Sciatic nerve (tissue), 2 donors: ENCODE measurements around the gene PTPRZ1. TPM values are rescaled to one million over a fixed set of nuclear protein-coding genes. Genes with fewer than 3 reads are reported as not detected.
A peak's percentile ranks its signal among the peaks of the same experiment; 100 is the strongest.

ENCODE experiments used
- ATAC-seq: fragments of 200-7000 bp; cut with Tn5 transposase; one replicate; pipeline ENCODE4 v1.9.1; 2020; ENCODE audit warnings: mild to moderate bottlenecking, moderate library complexity
- DNase-seq: peaks from one replicate; pipeline ENCODE4 v3.0.0-alpha.2; 2020; ENCODE audit warnings: low spot score
- intact Hi-C: fragments of 100-400 bp; cut with DNase I; formaldehyde crosslinking; loops from one replicate; pipeline ENCODE4 v1.14.2; 2022
- total RNA-seq: library from RNA; stranded (reverse); fragmentation: NEBNext Ultra II Directional; extraction: Animal tissue kit (Norgen Biotek cat#: 25700); gene quantifications from one replicate; pipeline ENCODE4 v1.2.1, GENCODE V29; 2021
- donor health status: DM: no; HTN: no; CAD: no.
- donor health status: DM: no; HTN: no; CAD: no.

The PTPRZ1 gene
- total RNA-seq = 8.8 TPM

DNA sequence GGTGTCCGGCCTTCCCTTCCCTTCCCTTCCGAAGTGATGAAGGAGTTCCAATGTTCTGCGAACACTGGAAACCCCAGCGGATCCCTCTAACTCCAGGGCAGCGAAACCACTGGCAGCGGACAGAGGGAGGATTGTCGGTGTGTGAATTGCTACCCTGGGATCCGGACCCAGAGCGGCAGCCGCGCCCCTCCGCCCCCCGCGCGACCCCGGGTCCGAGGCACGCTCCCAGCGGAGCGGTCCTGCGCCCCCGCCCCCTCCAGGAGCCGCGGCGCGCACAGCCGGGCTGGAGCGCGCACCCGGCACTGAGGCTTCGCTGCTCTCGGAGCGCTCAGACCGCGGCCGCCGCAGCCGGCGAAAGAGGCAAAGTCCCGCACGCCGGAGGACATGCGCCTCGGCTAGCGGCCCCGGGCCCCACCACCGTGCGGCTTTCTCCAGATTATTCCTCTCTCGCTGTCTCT, at the start of gene PTPRZ1:
PTPRZ1 (plus strand) TSS at position 331 of the 458 bp plus-strand sequence. CDS start 339 bp downstream, outside the sequence.
- peak; percentile 55 for DNase-seq
- peak; percentile 55 for ATAC-seq
- intact Hi-C loops = no loop called here

DNA sequence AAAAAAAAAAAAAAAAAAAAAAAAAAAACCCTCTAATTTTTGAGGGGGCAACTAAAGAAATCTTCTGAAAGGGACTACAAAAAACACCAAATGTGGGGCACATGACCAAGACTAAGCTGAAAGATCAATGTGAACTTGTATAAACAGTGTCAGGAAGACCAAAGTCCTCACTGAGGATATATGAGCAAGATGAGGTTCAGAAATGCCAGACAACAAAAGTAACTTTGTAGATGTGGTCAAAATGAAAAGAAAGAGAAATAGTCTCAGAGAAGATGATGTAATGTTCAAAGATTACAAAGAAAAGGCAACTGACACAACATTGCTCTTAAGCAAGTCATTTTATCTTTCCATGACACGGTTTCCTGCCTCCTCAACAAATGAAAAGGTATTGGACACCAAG, 48.7 kb upstream of the PTPRZ1 start:
- DNase-seq = no peak
- ATAC-seq = no peak
- intact Hi-C loops = no loop called here

DNA sequence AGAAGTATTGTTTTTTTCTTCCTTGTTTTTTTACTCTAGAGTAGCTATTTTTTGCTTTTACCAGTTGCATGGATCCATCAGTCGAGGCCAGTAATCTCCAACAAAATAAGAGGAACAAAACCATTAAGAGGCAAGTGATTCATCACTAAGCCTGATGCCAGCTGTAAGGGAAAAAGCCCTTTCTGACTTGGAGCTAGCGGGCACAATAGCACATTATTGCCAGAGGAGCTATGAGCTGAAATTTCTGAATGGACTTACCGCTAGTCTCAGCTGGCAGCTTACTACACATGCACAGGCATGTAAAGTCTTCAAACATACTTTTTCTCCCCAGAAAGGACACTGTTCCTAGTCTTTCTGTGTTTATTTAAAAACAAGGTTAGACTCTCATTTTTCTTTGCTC, 41.6 kb upstream of the PTPRZ1 start:
- no peak for DNase-seq
- intact Hi-C loops = no loop called here
- ATAC-seq = no peak

DNA sequence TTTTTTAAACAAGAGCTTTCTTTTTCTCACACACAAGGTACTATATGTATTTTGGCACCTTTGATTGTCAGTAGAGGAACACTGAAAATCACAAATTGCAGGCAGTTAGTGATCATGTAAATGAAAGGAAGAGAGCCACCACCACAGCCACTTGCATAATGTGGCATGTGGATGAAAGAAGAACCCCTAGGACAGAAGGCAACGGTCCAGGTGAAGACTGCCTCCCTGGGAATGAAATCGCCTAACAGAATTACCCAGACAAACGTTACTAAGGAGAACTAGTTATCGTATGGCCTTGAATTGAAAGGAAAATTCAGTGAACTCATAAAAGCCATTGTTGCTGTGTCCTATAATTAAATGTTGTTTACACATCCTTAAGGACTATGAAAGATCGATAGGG, 41.2 kb upstream of the PTPRZ1 start:
- ATAC-seq (no peak), DNase-seq (no peak)
- intact Hi-C loops = no loop called here

DNA sequence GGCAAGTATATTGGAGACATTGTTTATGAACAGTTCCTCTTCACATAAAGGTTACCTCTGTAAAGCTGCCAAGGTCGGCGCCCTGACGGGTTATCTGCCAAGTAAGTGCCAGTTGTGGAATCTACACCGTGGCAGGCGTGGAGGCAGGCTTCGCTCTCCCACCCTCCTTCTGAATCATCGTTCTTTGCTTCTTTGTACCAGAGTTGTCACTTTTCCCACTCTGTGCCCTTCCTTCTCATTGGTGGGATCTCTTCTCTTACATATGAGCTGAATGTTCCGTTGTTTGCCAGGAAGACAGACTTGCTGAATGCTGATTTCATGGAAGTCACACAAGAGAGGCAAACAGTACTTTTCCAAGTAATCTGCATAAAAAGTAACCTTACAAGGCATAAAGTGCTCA, 40.6 kb upstream of the PTPRZ1 start:
- intact Hi-C loops = no loop called here
- DNase-seq = no peak
- no peak for ATAC-seq

DNA sequence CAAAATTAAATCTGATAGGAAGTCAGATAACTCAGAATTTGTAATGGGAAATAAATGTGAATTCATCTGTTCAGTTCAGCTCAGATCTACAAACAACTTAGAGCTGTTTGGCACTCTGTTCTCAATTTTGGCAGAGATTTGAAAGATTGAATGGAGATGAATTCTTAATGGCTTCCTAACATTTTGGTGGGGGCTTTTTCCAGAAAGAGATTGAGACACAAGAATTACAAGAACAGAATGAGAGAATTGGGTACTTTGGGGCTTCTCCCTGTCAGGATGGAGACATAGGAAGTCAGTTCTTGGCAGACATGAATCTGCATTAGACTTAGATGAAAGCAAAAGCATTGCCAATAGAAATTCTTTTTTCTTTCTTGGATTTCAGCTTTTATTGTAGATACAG, 39.0 kb upstream of the PTPRZ1 start:
- ATAC-seq (no peak), DNase-seq (no peak)
- intact Hi-C loops = no loop called here

DNA sequence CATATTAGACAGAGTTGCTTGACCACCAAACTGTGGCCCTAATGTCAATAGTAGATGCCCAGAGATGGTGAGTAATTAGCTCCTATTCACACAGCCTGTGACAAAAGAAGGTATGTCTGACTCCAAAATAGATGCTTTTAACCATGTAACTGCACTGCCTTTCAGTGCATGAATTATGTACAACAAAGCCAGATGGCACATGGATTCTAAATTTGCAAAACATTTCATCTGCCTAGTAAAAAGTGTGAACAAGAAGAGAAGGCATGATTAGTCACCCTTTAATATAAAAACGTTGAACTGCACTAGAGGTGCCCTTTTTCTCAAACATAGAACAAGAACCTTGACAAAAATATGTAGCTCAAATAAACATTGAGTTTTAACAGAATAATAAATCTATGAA, 35.5 kb upstream of the PTPRZ1 start:
- intact Hi-C loops = no loop called here
- no peak for ATAC-seq

DNA sequence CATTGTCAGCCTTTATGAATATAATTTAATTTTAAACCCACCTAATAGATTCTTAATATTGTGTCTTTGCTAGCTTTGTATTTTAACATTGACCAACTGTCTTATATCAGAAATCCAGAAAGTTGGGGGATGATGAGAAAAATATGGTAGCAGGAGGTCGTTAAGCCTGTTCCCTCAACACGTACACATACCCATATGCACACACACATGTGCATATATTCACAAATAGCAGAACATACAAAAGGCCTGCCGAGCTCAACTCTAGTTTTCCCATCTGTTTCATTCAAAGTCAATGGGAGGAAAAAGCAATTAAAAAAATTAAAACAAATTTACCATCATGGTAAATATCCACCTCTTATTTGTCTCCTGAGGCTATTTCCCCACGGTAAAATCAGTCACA, 25.9 kb upstream of the PTPRZ1 start:
- ATAC-seq = no peak
- DNase-seq = no peak
- intact Hi-C loops = no loop called here

More for the DNA sequence above, 35.5 kb upstream of the PTPRZ1 start:
- no peak for DNase-seq

DNA sequence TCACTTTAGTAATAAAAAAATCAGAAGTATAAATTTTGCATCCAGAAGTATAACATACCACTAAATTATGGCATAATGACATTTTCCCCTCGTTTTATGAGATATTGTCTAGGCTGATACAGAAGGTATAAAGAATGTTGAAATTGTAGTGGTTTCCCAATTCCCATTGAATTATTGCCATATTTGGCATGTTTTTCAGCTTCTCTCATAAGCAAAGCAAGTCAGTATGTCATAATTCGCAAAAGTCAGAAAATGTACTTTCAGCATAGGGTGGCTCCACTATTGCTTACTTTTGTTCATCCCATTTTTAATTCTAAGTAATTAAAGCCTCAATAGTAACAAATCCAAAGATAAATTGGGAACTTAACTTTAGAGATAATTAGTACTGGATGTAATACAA, 19.7 kb upstream of the PTPRZ1 start:
- intact Hi-C loops = no loop called here
- no peak for ATAC-seq

DNA sequence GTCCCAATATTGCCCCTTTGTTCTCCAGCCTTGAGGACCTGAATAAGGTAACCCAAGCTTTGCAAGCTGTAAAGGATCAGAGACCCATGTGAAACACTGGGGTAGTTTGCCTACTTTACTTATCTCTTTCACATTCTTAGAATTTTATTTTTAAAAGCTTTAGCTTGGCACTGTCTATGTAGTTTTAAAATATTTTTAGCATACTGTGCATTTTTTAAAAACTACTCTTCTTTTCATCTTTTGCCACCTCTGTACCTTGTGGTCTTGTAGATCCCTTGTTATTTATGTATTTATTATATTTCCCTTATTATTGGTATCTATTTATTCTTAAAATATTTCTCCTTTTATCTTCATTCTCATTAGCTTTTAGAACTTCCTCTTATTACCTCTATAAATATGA, 12.0 kb upstream of the PTPRZ1 start:
- ATAC-seq (no peak), DNase-seq (no peak)
- intact Hi-C loops = no loop called here

More for the DNA sequence above, 19.7 kb upstream of the PTPRZ1 start:
- no peak for DNase-seq

DNA sequence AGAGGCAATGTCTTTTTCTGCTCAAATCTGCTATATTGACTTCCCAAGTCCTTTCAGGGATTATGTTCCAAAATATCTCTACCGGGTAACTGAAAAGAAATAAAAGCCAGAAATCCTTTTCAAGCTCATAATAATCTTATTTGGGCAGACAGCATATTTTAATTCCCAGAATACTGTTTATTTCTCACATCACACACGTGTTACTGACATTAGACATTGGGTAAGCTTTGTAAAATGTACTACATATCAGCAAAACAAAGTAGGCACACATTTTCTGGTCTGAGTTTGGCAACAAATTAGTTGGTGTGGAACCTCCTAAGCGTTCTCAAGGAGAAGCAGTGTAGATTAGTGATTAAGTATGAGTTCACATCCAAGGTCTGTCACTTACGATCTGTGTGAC, 10.4 kb upstream of the PTPRZ1 start:
- intact Hi-C loops = no loop called here
- no peak for DNase-seq
- no peak for ATAC-seq

DNA sequence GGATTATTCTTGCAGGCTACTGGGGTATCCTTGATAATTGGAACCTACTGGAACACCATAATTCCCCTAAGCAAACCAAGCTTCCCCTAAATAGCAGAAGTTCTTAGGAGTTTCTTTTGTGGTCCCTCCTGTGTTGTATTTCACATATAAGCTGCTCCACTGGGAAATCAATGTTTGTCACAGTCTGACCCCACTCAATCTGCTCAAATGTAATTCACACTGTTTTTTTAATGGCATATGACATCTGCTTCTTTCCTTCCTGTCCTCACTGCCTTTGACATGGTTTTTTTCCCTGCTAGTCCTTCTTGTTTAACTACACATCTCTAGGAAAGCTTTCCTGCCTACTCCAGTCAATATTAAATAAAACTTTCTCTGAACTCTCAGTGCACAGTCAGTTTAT, 1.8 kb upstream of the PTPRZ1 start:
- intact Hi-C loops = no loop called here
- ATAC-seq (no peak), DNase-seq (no peak)

DNA sequence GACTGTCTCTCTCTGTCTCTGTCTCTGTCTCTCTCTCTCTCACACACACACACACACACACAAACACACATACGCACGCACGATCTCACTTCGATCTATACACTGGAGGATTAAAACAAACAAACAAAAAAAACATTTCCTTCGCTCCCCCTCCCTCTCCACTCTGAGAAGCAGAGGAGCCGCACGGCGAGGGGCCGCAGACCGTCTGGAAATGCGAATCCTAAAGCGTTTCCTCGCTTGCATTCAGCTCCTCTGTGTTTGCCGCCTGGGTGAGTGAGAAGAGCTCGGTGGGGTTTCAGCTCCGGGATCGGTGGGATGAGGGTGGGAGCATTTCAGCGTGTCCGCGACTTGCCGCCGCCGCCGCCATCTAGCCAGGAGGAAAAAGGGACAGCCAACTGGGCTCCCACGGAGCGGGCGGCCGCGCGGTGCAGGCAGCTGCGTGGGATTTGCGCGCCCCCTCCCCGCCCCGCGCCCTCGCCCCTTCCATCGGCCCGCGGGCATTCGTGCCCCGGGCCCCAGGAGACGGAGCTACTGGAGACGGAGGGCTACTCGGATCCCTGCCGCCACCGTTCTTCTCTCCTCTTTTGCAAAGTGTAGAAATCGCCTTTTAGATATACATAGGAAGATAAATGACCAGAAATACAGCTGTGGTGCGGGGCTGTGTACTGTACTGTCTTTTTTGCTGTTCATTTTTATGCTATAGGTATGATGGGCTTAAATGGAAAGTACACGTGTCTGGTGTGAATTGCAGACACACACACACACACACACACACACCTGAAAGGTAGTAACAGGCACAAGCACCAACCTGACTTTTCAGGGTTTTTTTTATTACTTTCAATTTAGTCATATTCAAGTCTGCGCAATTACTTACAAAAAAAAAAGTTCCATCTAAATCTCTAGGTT, 581 bp downstream of the PTPRZ1 start:
- intact Hi-C loops = no loop called here
- no peak for DNase-seq
- peak; percentile 46 for ATAC-seq

DNA sequence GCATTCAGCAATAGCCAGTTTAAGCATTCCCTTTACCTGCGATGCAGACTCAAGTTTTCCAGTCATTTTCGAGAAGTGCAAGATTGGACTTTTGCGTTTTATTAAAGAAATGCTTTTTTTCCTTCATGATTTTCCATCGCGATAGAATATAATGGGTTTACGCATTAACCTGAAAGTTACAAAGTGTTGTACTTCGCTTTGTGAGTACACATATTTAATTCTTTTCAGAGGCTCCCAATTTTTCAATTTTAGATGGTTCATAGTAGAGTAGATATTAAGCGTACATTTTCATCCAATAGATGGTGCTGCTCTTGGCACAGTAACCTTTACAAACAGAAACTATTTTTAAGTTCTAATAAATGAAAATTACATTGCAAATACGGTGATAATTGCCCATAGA, 1.3 kb downstream of the PTPRZ1 start:
- no peak for ATAC-seq
- intact Hi-C loops = no loop called here

DNA sequence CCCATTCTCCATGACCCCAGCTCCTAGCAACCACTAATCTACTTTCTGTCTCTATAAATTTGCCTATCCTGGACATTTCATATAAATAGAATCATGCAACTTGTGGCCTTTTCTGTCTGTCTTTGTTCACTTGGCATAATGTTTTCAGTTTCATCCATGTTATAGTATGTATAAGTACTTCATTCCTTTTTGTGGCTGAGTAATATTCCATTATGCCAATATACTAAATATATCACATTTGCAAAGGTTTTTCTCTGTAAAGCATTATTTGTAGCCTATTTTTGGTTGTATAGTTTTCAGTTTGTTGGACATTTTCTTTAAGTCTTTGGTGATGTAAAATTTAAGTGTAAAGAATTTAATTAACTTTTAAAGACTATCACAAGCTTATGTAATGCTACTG, 2.2 kb downstream of the PTPRZ1 start:
- intact Hi-C loops = no loop called here
- DNase-seq (no peak), ATAC-seq (no peak)

More for the DNA sequence above, 1.3 kb downstream of the PTPRZ1 start:
- DNase-seq = no peak

DNA sequence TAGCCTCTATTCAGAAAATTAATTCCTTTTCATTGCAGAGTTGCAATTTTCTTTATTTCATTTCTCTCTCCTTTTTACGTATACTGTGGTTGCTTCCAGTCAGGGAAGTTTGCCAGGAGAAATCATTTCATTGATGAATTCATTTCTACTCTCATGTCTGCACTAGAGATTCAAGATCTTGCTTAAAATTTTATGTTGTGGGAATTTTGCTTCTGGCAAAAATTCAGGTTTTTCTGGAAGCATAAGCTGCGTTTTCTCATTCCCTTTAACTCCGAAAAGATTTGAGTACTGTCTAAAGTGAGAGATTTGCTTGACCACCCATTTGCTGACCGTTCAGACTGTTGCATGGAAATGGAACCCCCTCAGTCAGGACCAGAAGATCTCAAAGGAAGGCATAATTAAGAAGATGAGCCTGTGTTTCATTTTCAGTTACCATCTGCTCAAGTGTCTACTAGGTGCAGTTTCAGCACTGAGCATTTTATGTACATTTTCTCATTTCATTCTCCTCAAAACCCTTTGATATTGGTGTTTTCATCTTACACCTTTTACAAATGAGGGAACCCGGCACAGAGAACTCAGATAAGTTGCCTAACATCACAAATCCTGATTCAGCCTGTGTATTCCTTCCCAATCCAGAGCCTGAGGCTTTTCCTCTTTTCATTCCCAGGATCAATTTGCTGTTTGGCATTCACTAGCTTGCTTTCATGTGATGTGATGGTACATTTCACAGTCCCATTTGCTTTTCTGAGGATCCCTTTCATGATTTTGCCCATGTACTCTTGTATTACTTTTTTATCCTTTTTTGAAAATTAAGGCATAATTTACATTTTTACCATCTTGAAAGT, 3.9 kb downstream of the PTPRZ1 start:
- DNase-seq = no peak
- intact Hi-C loops = no loop called here
- ATAC-seq = no peak

DNA sequence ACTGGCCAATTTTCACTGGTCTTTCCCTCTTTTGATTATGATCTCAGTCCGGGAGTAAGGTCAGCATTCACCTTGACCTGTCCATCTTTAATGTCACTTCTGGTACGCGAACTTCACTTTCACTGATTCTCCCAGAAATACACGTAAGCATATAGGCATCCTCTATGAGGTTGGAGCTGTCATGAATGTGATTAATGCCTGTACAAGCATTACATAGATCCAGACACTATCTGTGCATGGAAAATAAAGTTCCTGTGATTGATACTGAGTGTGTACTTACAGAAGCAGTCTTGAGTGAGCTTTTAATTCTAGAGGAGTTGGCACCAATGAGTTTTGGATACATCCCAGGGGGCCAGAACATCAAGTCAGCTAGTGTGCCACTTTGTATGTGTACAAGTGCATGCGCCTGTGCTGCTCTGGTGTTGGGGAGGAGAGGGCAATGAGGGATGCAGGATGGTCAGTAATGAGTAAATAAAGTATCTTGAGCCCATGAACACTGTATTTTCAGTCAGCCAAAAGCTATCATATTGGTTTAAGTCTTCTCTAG, 6.0 kb downstream of the PTPRZ1 start:
- ATAC-seq (no peak), DNase-seq (no peak)
- intact Hi-C loops = no loop called here

DNA sequence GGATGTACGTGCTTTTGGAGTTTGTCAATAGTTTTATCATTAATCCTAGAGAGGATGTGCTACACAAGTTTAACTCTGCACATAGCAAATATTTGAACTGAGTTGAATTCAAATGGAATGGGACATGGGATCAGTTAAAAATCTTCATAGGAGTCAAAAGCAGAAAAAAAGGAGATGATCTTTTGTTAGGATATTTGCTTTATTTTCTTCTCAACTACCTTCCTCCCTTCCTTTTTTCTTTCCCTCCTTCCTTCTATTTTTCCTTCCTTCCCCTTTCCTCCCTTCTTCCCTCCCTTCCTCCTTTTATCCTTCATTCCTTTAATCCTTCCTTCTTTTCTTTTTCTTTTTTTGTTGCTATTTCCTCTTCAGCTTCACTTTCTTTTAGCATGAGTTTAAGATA, 6.6 kb downstream of the PTPRZ1 start:
- intact Hi-C loops = no loop called here
- DNase-seq (no peak), ATAC-seq (no peak)

DNA sequence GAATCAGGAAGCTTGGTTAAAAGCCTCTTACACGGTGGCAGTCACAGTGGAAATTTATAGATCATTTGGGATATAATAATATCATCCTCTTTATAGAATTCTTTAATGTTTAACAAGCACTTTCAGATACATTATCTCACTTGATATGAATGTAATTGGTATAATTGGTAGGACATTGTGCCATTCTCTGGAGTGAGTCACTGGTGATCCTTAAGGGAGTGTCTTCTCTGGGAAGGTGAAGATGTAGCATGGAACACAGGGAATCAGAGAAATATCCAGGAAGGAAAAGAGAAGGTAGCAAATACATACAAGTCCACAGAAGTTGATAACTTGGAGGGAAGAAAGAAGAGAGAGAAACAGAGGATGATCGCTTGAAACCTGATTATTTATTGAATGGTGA, 9.8 kb downstream of the PTPRZ1 start:
- intact Hi-C loops = no loop called here
- no peak for ATAC-seq
- no peak for DNase-seq
